ENCODE results near the gene PTPRQ.
"Not testable (repeated sequence)": the region's sequence is repeated elsewhere in the genome, so short reads cannot be mapped to it uniquely, and the experiment has no call there.

The PTPRQ gene

DNA sequence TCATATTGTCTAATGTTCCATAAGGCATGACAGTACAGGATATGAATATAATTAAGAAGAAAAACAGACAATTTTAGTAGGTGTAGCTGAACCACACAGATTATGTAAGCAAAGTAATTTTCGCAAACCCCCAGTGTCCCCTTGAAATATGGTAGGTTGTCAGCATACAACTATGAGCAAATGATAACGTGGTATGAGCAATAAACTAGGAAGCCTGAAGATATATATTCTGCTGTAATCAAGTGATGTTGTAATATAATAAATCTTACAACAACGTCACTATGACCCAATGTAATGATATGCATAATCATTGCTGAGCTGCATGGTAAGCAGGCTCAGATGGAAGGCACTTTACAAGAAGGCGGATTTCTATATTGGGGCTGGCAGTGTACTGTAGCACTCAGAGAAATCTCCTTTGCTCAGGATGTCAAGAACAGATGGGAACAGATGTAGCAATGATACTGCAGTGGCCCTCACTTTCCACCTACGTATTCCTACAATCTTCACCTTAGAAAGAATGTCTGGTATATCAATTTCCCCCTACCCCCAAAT lies 215.6 kb downstream of the PTPRQ start:
- DNase-seq: no peak

DNA sequence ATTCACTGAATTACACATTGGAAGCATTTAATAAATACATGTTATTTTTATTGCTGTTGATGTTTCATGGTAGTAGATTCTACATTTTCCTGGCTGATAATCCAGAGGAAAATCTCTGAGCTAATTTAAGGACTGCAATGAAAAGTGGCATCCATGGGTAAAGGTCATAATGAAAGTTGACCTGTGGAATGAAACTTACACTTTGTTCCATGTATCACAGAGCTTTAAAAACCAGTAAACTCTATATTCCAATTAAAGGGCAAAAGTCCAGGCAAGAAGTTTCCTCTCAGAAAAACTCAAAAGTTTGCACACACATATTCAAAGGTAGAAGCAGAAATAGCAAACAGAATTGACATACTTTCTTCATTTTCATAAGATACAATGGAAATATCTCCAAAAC lies 218.6 kb downstream of the PTPRQ start:
- DNase-seq: no peak

DNA sequence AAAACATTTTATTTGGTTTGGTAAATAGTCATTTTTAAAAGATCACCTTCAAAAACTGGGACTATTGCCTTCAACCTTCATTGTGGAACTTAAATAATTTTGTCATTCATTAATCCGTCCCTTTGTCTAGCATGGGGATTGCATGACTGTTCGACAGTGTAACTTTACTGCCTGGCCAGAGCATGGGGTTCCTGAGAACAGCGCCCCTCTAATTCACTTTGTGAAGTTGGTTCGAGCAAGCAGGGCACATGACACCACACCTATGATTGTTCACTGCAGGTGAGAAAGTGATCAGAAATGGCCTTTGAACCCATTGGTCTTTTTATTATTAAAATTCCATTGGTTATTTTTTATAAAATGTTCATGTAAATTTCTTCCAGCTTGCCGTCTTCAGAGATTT lies 226.2 kb downstream of the PTPRQ start:
- no peak for DNase-seq

DNA sequence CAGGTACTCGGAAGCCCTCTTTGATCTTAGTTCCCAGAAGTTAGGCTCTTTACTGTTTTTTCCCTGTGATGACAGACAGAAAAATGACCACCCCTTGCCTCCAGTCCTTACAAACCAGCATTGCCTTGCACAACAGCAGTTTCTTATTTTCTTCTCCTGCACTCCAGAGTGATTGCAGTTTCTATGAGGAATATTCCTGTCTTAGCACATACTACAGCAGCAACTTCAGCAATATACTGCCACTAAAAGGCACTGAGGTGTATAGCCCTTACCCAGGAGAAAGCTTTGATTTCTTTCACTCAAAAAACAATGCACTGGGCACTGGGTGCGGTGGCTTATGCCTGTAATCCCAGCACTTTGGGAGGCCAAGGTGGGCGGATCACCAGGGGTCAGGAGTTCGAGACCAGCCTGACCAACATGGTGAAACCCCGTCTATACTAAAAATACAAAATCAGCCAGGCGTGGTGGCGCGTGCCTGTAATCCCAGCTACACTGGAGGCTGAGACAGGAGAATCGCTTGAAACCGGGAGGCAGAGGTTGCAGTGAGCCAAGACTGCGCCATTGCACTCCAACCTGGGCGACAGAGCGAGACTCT lies 232.1 kb downstream of the PTPRQ start:
- DNase-seq: not testable (repeated sequence)

DNA sequence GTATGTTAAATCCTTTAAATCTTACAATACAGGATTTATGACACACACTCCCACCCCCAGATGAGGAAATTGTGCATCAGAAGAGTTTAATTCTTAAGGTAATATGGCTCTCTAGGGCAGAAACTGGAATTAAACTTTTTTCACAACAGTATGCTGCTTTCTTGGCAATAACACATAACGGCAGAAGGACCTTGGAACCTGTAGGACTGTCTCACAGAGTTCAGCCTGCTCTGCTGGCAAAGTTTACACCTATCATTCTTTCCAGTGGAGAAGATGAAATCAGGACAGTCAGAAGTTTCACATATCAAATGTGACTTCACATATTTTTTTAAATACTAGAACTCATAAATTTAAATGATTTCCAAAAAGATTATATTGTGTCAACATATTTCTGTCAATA lies 232.8 kb downstream of the PTPRQ start:
- DNase-seq: no peak

DNA sequence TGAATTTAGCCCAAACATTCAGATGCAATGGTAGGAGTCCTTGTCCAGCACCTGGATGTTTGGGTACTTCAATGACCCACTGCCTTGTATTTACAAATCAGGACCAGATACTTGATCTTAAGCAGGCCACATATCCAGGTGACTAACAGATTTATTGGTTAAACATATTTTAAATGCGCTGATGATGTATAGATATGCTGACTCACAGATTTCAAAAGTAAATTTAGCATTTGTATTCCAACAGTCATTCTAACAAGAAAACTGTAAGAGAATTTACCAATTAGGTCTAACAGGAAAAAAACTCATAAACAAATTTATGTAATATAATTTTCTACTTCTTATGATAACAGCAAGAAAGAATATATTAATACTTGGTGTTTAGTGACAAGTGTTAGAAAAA lies 234.0 kb downstream of the PTPRQ start:
- no peak for DNase-seq

DNA sequence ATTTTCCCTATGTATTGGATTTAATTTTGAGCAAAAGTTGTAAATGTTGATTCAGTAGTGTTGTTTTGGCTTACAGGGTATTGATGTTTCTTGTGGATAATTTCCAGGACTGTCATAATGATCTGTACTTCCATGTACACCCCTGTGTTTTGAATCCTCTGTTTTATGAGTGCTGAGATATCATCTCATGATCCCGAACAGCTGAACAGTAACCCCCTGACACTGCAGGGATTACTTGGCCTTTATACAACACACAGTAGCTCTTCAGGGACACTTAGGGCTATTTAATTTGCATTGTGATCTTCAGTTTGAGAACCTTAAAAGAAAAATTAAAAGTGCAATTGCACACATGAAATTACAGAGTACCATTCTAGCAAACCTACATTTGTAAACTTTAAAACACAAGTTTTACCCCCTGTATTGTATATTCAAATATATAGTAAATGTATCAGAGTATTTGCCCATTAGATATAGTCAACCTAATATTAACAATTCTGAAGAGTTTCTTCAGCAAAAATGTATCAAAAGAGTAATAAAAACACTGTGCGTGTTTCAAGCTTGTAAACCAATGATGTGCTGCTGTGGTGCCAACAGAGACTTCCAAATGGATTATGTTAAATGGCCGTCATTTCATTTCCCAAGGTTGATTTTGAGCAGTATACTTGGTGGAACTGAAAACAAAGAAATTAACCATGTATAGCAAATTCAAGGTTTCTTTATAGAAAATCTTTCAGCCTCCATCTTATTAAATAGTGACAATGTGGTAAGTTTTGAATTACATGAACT lies 235.5 kb downstream of the PTPRQ start:
- DNase-seq: no peak

DNA sequence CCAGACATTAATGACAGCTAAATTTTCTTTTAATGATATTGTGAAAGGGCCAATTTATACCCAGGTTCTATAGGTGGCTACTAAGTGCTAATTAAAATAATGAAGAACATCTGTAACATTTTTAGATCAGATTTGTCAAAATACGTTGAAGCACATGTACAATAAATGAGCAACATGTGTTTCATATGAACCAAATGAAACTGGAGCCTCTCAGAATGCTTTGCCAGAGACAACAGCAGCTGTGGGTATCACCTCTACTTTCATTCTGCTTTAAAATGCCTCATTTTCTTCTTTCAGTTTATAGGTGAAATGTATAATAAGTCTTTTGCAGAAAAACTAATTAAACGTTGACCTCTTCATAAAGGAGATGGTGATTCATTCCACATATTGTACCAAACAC lies 237.3 kb downstream of the PTPRQ start:
- no peak for DNase-seq

DNA sequence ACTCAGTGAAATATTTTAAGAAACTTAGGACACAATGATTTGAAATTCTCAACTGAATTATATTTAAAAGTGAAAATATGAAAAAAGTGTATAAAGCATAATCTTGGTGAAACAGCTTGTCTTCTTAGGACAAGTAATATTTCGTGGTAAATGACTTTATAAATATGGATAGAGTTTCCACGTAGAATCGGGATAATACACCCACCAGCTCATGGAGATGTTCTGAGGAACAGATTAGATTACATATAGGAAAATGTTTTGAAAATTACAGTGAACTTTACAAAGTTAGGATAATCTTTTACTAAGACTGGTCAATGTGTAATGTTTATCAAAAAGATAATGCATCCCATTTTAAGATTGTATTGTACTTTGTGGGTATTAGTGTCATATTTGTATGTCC lies 237.8 kb downstream of the PTPRQ start:
- no peak for DNase-seq

DNA sequence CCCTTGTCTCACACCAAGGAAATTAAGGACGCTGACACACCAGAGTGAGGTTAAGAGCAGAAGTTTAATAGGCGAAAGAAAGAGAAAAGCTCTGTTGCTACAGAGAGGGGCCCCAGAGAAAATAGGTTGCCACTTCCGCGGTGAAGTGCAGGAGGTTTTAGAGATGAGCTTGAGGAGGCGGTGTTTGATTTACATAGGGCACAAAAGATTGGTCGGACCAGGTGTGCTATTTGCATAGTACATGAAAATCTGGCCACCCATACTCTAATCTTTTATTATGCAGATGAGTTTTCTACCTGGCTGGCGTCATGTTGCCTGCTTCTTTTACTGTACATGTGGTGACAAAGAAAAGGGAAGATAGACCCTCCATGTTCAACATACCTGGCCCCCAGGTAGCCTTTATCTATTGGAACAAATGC lies 240.1 kb downstream of the PTPRQ start:
- DNase-seq: no peak

DNA sequence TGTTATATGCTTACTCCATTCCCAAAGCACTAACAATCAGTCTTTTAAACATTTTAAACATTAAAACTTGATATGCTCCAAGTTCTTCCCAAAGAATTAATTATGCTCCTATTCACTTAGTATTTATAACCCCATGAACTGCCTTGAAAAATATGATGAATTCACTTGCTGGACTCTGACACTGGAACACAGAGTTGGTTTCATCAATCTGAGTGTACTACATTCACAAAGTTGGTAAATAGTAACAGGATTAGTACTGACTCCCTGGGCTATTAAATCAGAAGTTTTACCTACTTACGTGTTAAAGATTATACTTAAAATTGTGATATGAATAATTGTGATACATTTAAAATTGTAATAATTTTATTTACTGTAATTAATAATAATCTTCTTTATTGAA lies 246.1 kb downstream of the PTPRQ start:
- no peak for DNase-seq

DNA sequence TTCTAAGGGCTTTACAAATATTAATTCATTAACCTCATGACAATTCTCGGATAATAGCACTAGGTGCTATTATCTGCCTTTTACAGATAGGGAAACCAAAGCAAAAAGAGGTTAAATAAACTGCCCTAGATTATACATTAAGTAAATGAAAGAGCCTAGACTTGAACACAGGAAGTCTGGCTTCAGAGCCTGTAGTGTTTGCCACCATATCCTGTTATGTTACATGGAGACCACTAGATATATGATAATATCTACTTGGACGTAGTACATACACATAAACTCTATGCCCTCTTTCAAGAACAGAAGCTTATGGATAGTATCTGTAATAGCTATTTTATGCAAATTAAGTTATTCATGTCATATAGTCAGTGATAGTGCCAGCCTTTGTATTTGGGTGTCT lies 246.5 kb downstream of the PTPRQ start:
- no peak for DNase-seq

DNA sequence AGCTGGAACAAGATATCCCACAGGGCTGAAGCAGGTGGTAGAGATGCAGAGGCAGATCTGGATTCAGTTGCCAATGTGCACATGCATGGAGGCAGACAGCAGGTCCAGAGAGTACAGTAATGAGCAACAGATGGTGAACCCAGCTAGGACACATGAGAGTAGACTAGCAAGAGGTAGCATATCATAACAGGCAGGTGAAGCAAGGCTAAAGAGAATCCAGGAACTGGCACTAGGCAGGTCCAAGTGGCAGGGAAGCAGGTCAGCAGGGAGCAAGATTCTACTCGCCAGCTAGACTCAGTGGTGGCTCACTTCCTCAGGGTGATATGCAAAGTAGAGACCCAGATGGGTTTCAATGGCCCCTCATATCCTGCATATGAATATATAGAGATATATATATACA lies 248.1 kb downstream of the PTPRQ start:
- no peak for DNase-seq

DNA sequence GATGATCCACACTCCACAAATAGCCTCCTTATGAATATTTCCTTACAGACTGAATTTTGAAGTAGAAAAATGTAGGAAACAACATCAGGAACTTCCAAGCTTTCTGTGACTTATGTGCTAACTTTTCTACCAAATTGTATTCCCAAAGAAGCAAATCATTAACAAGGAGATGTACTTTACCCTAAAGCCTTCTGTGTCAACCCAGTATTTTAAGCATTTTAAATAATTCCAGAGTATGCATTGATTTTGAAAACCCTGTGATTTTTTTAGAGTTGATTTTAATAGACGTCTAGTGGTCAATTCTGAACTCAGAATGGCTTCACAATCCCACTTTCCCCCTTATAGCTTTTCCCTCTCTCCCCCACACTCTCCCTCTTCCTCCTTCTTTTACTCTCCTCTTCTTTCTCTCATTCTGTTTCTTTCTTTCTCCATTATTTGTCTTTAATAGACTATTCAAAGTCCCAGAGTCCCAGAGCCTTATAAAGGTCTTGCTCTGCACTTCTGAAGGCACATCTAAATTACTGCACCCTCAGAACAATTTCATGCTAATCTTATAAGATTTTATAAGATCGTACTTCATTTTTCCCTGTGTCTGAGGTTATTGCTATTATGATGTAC lies 253.3 kb downstream of the PTPRQ start:
- DNase-seq: no peak

DNA sequence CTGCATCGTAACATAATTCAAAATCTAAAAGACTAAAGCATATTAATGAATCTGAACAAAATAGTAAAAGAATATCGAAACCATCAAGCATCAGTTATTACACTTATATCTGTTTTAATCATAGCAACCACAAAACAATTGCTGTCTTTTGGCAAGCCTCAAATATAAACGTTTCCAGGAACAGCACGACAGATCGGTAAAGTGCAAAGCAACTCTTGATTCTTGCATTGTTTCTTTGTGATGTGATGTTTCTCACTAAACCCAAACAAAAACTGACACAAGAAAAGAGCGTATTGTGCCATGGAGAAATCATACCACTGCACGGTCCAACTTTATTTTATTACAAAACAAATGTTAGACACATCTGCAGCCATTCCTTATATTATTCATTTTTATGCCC lies 254.2 kb downstream of the PTPRQ start:
- DNase-seq: no peak

DNA sequence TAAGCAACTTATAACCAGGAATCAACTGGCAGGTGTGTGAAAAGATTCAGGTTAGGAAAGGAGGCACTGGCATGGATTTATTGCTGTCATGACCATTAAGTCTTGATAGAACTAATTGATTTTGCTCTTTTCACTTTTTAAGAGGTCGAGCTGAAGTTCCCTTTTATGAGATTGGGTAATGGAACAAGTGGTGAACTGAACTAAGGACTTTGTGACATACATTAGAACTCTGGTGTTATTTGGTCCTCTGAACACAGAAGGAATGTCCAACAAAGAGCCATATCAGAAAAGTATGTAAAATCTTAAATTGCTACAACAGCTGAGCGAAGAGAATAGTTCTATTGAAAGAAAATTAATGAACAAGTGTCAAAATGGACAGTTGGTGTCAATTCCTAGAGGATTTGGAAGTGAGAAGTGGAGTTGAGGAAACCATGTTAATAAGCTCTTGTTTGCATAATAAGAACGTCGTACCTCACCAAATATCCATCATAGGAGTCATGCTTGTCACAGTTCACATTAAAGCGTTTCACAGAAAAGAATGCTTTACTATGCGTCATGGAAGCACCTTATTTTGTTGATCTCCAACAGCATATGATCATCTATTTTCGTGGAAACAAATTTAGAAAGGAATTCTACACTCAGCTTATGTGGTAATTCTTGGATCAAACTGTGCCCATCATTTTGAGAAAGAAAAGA lies 255.0 kb downstream of the PTPRQ start:
- DNase-seq: no peak

DNA sequence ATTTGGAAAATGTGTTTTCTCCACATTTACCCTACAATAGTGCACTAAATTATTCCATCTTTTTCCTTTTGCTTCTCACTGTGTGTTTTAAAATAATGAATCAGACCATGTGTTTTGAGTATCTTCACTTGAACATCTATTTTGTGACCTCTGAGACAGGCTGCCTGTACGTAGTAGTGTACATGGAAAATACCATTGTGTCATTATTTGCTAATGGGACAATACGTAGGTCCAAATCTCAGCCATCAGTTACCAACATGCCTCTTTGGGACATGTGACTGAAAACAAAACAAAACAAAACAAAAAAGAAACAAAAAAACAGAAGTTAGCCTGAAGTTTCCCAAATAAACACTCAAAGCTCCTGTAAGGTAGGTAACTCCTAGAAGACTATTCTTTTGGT lies 256.3 kb downstream of the PTPRQ start:
- no peak for DNase-seq

DNA sequence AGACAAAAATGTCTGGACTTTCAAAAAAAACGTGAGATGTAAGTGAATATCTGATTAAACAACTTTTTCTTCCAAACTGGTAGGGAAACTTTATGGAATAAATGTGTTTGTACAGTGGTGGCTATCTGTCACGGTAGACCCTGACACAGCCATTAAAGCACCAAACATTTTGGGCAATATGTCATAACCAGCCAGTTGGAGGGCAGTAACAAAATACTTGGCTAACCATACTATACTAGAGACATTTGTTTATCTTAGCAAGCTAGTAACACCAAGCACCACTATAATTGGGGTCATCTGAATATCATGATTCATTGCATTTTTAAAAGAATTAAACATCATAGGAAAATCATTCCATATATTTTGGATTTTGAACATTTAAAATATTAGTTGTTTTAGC lies 257.4 kb downstream of the PTPRQ start:
- DNase-seq: no peak

DNA sequence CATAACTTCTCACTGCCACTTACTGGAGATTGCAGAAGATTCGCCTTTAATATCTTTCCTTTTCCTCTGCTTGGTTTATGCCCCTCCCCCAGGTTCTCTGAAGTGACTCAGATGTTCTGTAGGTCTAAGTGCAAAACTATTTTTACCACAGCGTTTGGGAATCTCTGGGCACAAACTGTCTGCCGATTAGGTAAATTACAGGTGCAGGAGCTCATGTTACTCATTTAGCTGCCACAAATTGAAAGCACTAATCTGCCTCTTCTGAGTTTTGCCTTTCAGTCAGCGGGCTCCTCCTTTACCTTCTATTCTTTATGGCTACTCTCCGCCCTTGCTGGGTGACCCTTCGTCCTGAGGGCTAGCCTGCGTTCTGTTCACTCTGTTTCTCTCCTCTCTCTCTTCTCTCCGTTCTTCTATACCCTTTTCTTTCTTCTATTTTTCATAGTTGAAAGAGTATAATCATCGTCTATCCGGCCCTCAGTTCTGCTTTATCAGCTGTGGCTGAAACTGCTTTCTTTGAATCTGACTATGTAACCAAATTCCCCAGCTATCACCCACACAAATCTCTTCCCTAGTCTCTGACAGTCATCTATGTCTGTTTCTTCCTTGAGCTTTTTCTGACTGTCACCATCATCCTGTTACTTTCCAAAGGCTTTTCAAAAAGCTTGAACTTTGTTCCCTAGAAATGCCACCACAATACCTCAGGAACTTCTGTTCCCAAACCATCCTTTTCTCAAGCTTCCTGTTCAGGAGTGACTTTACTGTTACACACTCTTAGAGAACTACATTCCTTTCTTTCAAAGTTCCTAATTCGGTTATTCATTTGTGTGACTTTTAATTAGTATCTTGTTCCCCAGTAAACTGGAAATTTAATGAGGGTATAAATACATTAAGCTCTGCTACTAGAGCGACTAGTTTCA lies 259.1 kb downstream of the PTPRQ start:
- DNase-seq: no peak

DNA sequence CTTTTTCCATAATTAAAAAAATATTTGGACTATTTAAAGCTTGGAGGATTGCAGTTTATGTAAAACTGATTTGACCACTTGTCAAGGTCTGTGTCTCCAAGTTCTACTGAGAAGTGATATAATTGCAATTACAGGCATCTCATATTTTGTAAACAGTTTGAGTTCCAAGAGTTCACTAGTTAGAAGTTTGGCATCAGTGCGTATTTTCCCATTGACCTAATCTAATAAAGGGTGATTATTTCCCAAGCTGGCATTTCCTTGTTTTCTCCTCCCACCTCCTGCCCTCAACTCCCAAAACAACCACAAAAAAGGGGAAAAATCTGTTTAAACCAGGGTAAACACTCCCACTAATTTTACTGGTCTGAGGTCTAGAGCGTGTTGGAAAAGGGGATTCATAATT lies 260.4 kb downstream of the PTPRQ start:
- no peak for DNase-seq

DNA sequence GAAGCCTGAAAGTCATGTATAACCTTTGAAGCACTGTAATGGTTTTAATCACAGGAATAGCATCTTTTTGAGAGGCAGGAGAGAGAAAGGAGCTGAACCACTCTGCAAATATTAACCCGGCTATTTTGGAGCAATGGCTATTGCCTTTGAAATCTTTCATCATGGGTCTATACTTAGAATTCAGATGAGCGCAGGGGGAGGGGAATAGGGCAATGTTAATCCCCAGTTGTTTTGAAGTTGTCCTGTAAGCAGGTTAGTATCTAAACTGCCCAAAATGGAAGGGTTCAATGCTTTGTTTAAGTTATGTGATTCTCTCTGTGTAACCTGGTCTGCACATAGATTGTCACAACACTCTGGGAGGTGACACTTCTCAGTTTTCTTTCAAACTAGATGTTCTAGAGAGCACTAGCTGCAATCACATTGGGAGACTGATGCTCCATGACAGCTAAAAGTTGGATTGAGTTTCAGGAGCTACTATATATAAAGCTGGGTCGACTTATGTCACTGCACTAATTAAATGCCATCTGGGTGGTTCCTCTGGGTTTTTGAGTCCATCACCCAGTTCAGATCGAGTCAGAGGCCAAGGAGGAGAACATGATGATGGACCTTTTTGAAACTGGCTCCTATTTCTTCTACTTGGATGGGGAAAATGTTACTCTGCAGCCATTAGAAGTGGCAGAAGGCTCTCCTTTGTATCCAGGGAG lies 263.2 kb downstream of the PTPRQ start, which contains the start of gene MYF6:
MYF6 (plus strand) TSS at position 509 of the 704 bp plus-strand sequence; CDS start at position 595, 86 bp downstream.
- DNase-seq: no peak

DNA sequence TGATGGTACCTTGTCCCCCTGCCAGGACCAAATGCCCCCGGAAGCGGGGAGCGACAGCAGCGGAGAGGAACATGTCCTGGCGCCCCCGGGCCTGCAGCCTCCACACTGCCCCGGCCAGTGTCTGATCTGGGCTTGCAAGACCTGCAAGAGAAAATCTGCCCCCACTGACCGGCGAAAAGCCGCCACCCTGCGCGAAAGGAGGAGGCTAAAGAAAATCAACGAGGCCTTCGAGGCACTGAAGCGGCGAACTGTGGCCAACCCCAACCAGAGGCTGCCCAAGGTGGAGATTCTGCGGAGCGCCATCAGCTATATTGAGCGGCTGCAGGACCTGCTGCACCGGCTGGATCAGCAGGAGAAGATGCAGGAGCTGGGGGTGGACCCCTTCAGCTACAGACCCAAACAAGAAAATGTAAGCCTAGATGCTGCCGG lies 263.8 kb downstream of the PTPRQ start:
- no peak for DNase-seq

Measured in activated CD4-positive, alpha-beta T cell treated with anti-CD3 and anti-CD28 coated beads, Interleukin-2, amount 50 U/mL, for 16 hours (primary cell).